Psoas muscle (tissue), 8 donors: Measurements from ENCODE around the gene ADCY5. TPM values are rescaled to one million over a fixed set of nuclear protein-coding genes. Genes with fewer than 3 reads are reported as not detected.

Experiments used
- ATAC-seq, 4 donors: fragments of 200-7000 bp; cut with Tn5 transposase; one replicate each; pipeline ENCODE4 v1.9.1; 2020; ENCODE audit warnings: moderate library complexity in 3 of 4, mild to moderate bottlenecking in 2 of 4
- DNase-seq, 2 donors: peaks; one replicate each; pipeline ENCODE4 v3.0.0-alpha.2; 2020
- H3K27ac ChIP-seq: fragments of 200-600 bp; one replicate; pipeline ENCODE4 v1.8.0; 2022
- H3K27me3 ChIP-seq, 3 donors: fragments of 200-600 bp in 1 of 3; one replicate each; pipeline versions ENCODE4 v1.6.1 to v1.8.0; 2013 to 2022; ENCODE audit warnings: low read length in 2 of 3, mild to moderate bottlenecking in 2 of 3, moderate library complexity in 1 of 3; ENCODE audit not compliant: insufficient read depth in 3 of 3
- H3K36me3 ChIP-seq, 2 donors: fragments of 200-600 bp in 1 of 2; one replicate each; pipeline versions ENCODE4 v1.6.1 to v1.8.0; 2013 to 2022; ENCODE audit warnings: low read depth in 1 of 2, mild to moderate bottlenecking in 1 of 2, moderate library complexity in 1 of 2; ENCODE audit not compliant: insufficient read depth in 1 of 2
- H3K4me1 ChIP-seq: fragments of 200-600 bp; one replicate; pipeline ENCODE4 v1.8.0; 2022
- H3K4me3 ChIP-seq: fragments of 200-600 bp; one replicate; pipeline ENCODE4 v1.8.0; 2022; ENCODE audit warnings: mild to moderate bottlenecking
- H3K9me3 ChIP-seq: fragments of 200-600 bp; one replicate; pipeline ENCODE4 v1.8.0; 2022
- WGBS, 3 donors: extraction: QIAGEN DNeasy Blood & Tissue Kit; methylation state at CpG; one replicate each; pipeline versions ENCODE4 v1.1.6 to v1.1.7; 2013; 5-methylcytosine and 5-hydroxymethylcytosine counted together
- intact Hi-C, 2 donors: fragments of 100-400 bp; cut with DNase I; formaldehyde crosslinking; loops; one replicate each; pipeline versions ENCODE4 v1.11.0 to v1.14.2; 2022
- polyA plus RNA-seq, 3 donors: library from polyadenylated mRNA; stranded (reverse); fragments of 200-250 nt; gene quantifications; one replicate each; pipeline ENCODE4 v1.2.3, GENCODE V29; 2013
- total RNA-seq, 4 donors: library from RNA; stranded (reverse); fragmentation: NEBNext Ultra II Directional in 2 of 4; extraction: Animal tissue kit (Norgen Biotek cat#: 25700) in 2 of 4; gene quantifications; one replicate each; pipeline versions ENCODE4 v1.2.1 to v1.2.4, GENCODE V29; 2021 to 2023
- TF ChIP-seq, protein P1 (sequence below): fragments of 200-600 bp; IDR thresholded peaks from one replicate; pipeline ENCODE4 v1.8.0; 2022; ENCODE audit warnings: antibody characterized with exemption
- donor health status: healthy with polysubstance abuse.
- donor health status: DM: no; HTN: no; CAD: no; lungs with moderate emphysema.
- donor health status: Bipolar disorder and iron deficiency.
- donor health status: healthy.
- donor health status: DM: yes; HTN: yes; CAD: no.
- donor health status: DM: no; HTN: no; CAD: no.
- donor health status: DM: no; HTN: no; CAD: no.
- donor health status: DM: yes; HTN: yes; CAD: no.

The ADCY5 gene
- total and polyA plus RNA-seq, 7 donors: 1.0 to 4.4 (median 1.6) TPM

DNA sequence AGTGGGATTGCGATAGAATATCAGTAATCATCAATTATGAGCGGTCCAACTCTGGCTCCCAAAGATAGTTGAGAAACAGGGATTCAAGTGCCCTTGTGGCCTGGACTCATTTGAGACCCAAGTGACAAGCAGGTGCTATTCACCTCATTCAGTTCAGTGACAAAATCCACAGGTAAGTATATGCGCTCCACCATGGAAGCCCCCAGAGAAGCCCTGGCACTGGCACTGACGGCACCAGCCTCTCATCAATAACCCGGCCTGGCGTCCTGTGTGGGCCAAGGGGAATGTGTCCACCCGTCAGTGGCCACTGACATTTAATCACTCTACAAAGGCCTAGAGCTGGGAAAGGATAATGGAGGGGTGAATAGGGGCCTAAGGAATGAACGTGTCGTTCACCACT is 117.2 kb downstream of the ADCY5 start:
- ATAC-seq (no peak), DNase-seq (no peak)
- H3K27me3 ChIP-seq: peaks cover 0 to 1% (median 0%) of the 10 kb centered on the region in 3 donors
- intact Hi-C loops: no loop called here
- 91 to 93% (median 92%) methylated on average over 9 of the region's 9 CpGs for WGBS, 3 donors
- peak overlapping the region; percentile 16 for H3K27ac ChIP-seq
- TF ChIP-seq, protein P1, sequence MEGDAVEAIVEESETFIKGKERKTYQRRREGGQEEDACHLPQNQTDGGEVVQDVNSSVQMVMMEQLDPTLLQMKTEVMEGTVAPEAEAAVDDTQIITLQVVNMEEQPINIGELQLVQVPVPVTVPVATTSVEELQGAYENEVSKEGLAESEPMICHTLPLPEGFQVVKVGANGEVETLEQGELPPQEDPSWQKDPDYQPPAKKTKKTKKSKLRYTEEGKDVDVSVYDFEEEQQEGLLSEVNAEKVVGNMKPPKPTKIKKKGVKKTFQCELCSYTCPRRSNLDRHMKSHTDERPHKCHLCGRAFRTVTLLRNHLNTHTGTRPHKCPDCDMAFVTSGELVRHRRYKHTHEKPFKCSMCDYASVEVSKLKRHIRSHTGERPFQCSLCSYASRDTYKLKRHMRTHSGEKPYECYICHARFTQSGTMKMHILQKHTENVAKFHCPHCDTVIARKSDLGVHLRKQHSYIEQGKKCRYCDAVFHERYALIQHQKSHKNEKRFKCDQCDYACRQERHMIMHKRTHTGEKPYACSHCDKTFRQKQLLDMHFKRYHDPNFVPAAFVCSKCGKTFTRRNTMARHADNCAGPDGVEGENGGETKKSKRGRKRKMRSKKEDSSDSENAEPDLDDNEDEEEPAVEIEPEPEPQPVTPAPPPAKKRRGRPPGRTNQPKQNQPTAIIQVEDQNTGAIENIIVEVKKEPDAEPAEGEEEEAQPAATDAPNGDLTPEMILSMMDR: no peak
- H3K4me3 ChIP-seq: no peak overlapping the region
- H3K4me1 ChIP-seq: no peaks in the 10 kb centered on the region
- H3K36me3 ChIP-seq: no peaks in the 10 kb centered on the region
- H3K9me3 ChIP-seq: no peaks in the 10 kb centered on the region

DNA sequence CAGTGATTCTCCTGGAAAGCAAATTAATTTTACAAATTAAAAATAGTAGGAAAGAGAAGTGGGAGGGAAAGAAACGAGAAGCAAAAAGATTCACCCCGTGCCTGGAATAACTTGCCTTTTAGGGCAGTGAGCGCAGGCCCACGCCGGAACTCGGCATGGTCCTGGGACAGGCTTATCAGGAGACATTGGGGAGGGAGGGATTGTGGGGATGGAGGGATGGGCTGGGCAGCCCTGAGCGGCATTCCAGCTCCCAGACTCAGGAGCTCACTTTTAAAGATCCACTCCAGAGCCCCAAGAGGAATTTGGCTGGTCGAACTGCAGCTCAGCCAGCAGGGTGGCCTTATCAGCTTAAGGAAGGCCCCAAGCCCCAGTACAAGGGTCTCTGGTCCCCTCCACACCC is 117.9 kb downstream of the ADCY5 start:
- no peaks in the 10 kb centered on the region for H3K27me3 ChIP-seq
- no peak for DNase-seq
- TF ChIP-seq, protein P1: no peak
- H3K4me3 ChIP-seq: no peak overlapping the region
- ATAC-seq: no peak
- H3K36me3 ChIP-seq: no peaks in the 10 kb centered on the region
- peak overlapping the region; percentile 16 for H3K27ac ChIP-seq
- no peaks in the 10 kb centered on the region for H3K4me1 ChIP-seq
- intact Hi-C loops: no loop called here
- H3K9me3 ChIP-seq: no peaks in the 10 kb centered on the region
- 85 to 88% (median 86%) methylated on average over 8 of the region's 8 CpGs for WGBS, 3 donors

DNA sequence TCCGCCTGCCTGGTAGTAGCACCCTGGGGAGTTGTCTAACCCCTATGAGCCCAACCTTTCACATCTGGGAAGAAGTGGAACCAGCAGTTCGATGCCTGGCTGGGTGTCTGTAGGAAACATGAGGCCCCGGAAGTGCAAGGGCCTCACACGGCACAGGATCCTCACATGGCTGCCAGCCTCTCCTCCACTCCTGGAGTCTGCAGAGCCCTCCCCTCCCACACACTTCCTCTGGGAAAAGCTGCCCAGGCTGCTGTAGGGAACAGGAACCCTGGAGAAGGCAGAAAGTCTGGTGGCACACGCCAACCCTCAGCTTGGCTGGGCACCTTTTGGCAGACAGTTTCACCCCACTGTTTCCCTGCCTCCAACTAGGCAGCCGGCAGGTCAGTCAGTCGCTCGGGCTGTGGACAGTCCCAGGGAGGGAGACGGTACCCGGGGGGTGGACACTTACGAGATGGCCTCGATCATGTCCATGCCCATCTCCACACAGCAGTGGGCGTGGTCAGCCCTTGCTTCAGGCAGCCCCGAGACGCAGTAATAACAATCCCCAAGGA is 118.4 kb downstream of the ADCY5 start:
- TF ChIP-seq, protein P1: no peak
- no peak for DNase-seq
- intact Hi-C loops: loop anchor here in 1 of 2 donors (1.0 kb wide), 1 partner anchor 229 kb away; no protein-coding TSS in a partner anchor
- Histone ChIP-seq H3K9me3 (no peaks in the 10 kb centered on the region), H3K4me3 (no peak overlapping the region), H3K27me3 (no peaks in the 10 kb centered on the region), H3K36me3 (no peaks in the 10 kb centered on the region), H3K4me1 (no peaks in the 10 kb centered on the region), H3K27ac (peak overlapping the region; percentile 16)
- 61 to 68% (median 61%) methylated on average over 15 of the region's 15 CpGs for WGBS, 3 donors
- no peak for ATAC-seq

DNA sequence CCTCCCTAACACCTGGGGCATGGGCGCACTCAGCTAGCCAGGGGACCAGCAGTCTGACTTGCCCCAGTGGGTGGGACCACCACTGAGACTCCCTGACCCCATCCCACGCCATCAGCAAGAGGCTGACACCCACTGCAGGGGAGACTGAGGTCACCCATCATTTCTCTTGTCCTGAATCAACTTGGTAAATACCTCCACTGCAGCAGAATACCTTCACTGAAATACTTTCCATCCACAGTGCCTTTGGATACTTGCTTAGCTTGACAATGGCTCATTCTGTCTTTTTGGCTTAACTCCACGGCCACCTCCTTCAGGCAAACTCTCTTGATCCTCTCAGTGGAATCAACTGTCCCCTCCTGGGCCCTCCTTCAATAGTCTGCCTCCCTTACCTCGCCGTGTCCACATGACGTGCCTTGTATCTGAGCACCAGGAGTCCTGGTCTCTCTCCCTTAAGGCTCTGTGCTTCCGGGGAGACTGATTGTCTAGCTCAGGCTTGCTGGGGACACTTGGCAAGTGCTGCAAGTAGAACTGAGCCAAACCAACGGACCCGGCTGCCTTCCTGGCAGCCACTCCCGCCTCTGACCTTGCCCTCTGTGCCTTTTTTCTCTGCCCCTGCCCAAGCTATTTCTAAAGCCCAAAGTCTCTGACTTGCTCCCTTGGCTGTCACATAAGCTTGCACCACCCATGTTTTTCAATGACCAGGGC is 119.1 kb downstream of the ADCY5 start:
- H3K27ac ChIP-seq: peak overlapping the region; percentile 16
- WGBS, 3 donors: 40 to 56% (median 47%) methylated on average over 10 of the region's 10 CpGs
- H3K4me3 ChIP-seq: no peak overlapping the region
- no peaks in the 10 kb centered on the region for H3K36me3 ChIP-seq
- intact Hi-C loops: loop anchor here (1.0 to 5.0 kb wide), 4 partner anchors 159 to 230 kb away; no protein-coding TSS in a partner anchor
- TF ChIP-seq, protein P1: no peak
- H3K4me1 ChIP-seq: no peaks in the 10 kb centered on the region
- H3K9me3 ChIP-seq: no peaks in the 10 kb centered on the region
- ATAC-seq (peak in 1 of 4 donors; percentile 22), DNase-seq (no peak)
- no peaks in the 10 kb centered on the region for H3K27me3 ChIP-seq
